GM12878 (cell line): ENCODE results near the gene CEP250. TPM values are rescaled to one million over a fixed set of nuclear protein-coding genes. Genes with fewer than 3 reads are reported as not detected.

Experiments
- ATAC-seq: fragments of 200-7000 bp; cut with Tn5 transposase; 3 replicates; pipeline ENCODE4 v1.9.1; 2020; ENCODE audit warnings: mild to moderate bottlenecking, moderate library complexity
- BruUV-seq: library from RNA; stranded (reverse); fragments of 400-500 nt; replicated peaks from 2 replicates; lab custom pipeline; 2021; lab: Mats Ljungman, UMichigan
- CTCF ChIA-PET: fragments of 300-600 bp; sonication (Branson Sonifier 250); formaldehyde crosslinking; extraction: SDS; loops from one replicate; lab custom pipeline; 2021; ENCODE audit warnings: inconsistent platforms; lab: Yijun Ruan, JAX
- POLR2A ChIA-PET: fragments of 350-600 bp; formaldehyde crosslinking; extraction: SDS; loops from one replicate; lab custom pipeline; 2021; ENCODE audit warnings: inconsistent platforms; lab: Charles Lee
- RAD21 ChIA-PET: fragments of 300-600 bp; sonication (Branson Sonifier 250); formaldehyde crosslinking; loops from one replicate; lab custom pipeline; 2023; ENCODE audit warnings: antibody characterized with exemption; ENCODE audit not compliant: unreplicated experiment; lab: Charles Lee
- SMC1A ChIA-PET: fragments of 300-600 bp; sonication (Branson Sonifier 250); formaldehyde crosslinking; loops from one replicate; lab custom pipeline; 2023; ENCODE audit not compliant: unreplicated experiment, uncharacterized antibody; lab: Charles Lee
- DNase-seq: peaks from one replicate; pipeline ENCODE4 v3.0.0-alpha.2; 2011; ENCODE audit warnings: low read depth, low spot score
- FAIRE-seq: peaks from 3 replicates; lab custom pipeline; 2011; peaks lifted over from hg19 to GRCh38; lab: Jason Lieb, UNC
- H2AFZ ChIP-seq: 2 replicates; pipeline ENCODE4 v1.6.0; 2011; ENCODE audit warnings: low read depth, low read length, control low read depth; ENCODE audit not compliant: control insufficient read depth
- H3K27ac ChIP-seq: 2 replicates; pipeline ENCODE4 v1.5.1; 2011; ENCODE audit warnings: control low read depth; ENCODE audit not compliant: control insufficient read depth, insufficient read depth
- H3K27me3 ChIP-seq, 2 experiments: replicated peaks in 1 of 2; 2 replicates each; pipeline versions ENCODE4 v1.6.0 to v1.6.1; 2011; ENCODE audit warnings: low read length in 1 of 2; ENCODE audit not compliant: control insufficient read depth in 2 of 2, insufficient read depth in 2 of 2
- H3K36me3 ChIP-seq, 2 experiments: 2 replicates each; pipeline ENCODE4 v1.5.1; 2011; ENCODE audit warnings: low read length in 1 of 2; ENCODE audit not compliant: control insufficient read depth in 2 of 2, insufficient read depth in 2 of 2
- H3K4me1 ChIP-seq: 2 replicates; pipeline ENCODE4 v1.6.1; 2011; ENCODE audit warnings: mild to moderate bottlenecking, low read length, moderate library complexity, mixed read lengths; ENCODE audit not compliant: control insufficient read depth, insufficient read depth
- H3K4me2 ChIP-seq: 2 replicates; pipeline ENCODE4 v1.6.0; 2011; ENCODE audit warnings: control low read depth; ENCODE audit not compliant: control insufficient read depth, insufficient read depth
- H3K4me3 ChIP-seq: fragments of 200-600 bp; sonication (generic); 2 replicates; pipeline ENCODE4 v1.5.1; 2016
- H3K79me2 ChIP-seq: 2 replicates; pipeline ENCODE4 v1.6.0; 2011; ENCODE audit warnings: low read length; ENCODE audit not compliant: control insufficient read depth, insufficient read depth
- H3K9ac ChIP-seq: 2 replicates; pipeline ENCODE4 v1.8.0; 2011; ENCODE audit warnings: low read length, control low read depth, mixed read lengths; ENCODE audit not compliant: control insufficient read depth, insufficient read depth
- H3K9me3 ChIP-seq: replicated peaks from 3 replicates; pipeline ENCODE4 v1.5.1; 2011; ENCODE audit warnings: mild to moderate bottlenecking, low read length; ENCODE audit not compliant: control insufficient read depth, insufficient read depth
- H4K20me1 ChIP-seq: 2 replicates; pipeline ENCODE4 v1.6.0; 2011; ENCODE audit not compliant: control insufficient read depth, insufficient read depth
- BCL11A ChIP-seq: IDR thresholded peaks from 2 replicates; pipeline ENCODE4 v1.6.1; 2011; ENCODE audit warnings: low read depth, low read length
- BHLHE40 ChIP-seq, 2 experiments: fragments of 450-650 bp in 1 of 2; IDR thresholded peaks; 2 replicates each; pipeline ENCODE4 v1.6.1; 2011 to 2017; ENCODE audit warnings: low read depth in 2 of 2, borderline replicate concordance in 1 of 2, improper control_type of control experiment in 1 of 2, low read length in 1 of 2, mild to moderate bottlenecking in 1 of 2
- IKZF2 ChIP-seq, 2 experiments: fragments of 450-650 bp; IDR thresholded peaks; 2 replicates each; pipeline ENCODE4 v1.6.1; 2017; ENCODE audit warnings: mild to moderate bottlenecking in 2 of 2, moderate library complexity in 2 of 2
- MLLT1 ChIP-seq: fragments of 450-650 bp; IDR thresholded peaks from 2 replicates; pipeline ENCODE4 v1.6.1; 2016; ENCODE audit warnings: mild to moderate bottlenecking
- NFYB ChIP-seq: IDR thresholded peaks from 2 replicates; pipeline ENCODE4 v1.6.1; 2011; ENCODE audit warnings: low read depth, mild to moderate bottlenecking, low read length, improper control_type of control experiment, moderate library complexity; ENCODE audit not compliant: insufficient read depth
- PAX5 ChIP-seq: IDR thresholded peaks from 2 replicates; pipeline ENCODE4 v1.6.1; 2011; ENCODE audit warnings: low read depth, low read length, borderline replicate concordance
- PBX3 ChIP-seq: IDR thresholded peaks from 2 replicates; pipeline ENCODE4 v1.6.1; 2011; ENCODE audit warnings: mild to moderate bottlenecking, low read depth, low read length, moderate library complexity; ENCODE audit not compliant: insufficient replicate concordance
- RAD21 ChIP-seq: IDR thresholded peaks from 2 replicates; pipeline ENCODE4 v1.6.1; 2011; ENCODE audit warnings: mild to moderate bottlenecking, low read depth, low read length, moderate library complexity; ENCODE audit not compliant: insufficient read depth
- RBBP5 ChIP-seq: fragments of 200-600 bp; sonication (generic); conservative IDR thresholded peaks from 2 replicates; pipeline ENCODE4 v1.6.1; 2016
- RFX5 ChIP-seq: IDR thresholded peaks from 2 replicates; pipeline ENCODE4 v1.6.1; 2011; ENCODE audit warnings: low read depth, low read length, improper control_type of control experiment
- SMC3 ChIP-seq: IDR thresholded peaks from 2 replicates; pipeline ENCODE4 v1.6.1; 2011; ENCODE audit warnings: low read length, improper control_type of control experiment, borderline replicate concordance
- SP1 ChIP-seq: IDR thresholded peaks from one replicate; pipeline ENCODE4 v1.6.1; 2011; ENCODE audit warnings: low read depth, low read length
- TCF12 ChIP-seq: IDR thresholded peaks from 2 replicates; pipeline ENCODE4 v1.6.1; 2011; ENCODE audit warnings: low read depth, mild to moderate bottlenecking, low read length
- YY1 ChIP-seq: IDR thresholded peaks from 2 replicates; pipeline ENCODE4 v1.6.1; 2011; ENCODE audit warnings: low read depth, mild to moderate bottlenecking, low read length
- ZNF217 ChIP-seq: fragments of 450-650 bp; IDR thresholded peaks from 2 replicates; pipeline ENCODE4 v1.6.1; 2017; ENCODE audit warnings: antibody characterized with exemption, mild to moderate bottlenecking
- ZSCAN29 ChIP-seq: fragments of 450-650 bp; IDR thresholded peaks from 2 replicates; pipeline ENCODE4 v1.6.1; 2017; ENCODE audit warnings: mild to moderate bottlenecking, moderate library complexity
- WGBS: methylation state at CpG from one replicate; pipeline ENCODE4 v1.1.6; 2016; ENCODE audit warnings: low lambda C conversion rate; ENCODE audit not compliant: insufficient replicate concordance, insufficient coverage; ENCODE audit errors: missing lambda C conversion rate; 5-methylcytosine and 5-hydroxymethylcytosine counted together
- in situ Hi-C: fragments of 300-500 bp; cut with MboI; formaldehyde crosslinking; loops from 9 replicates; pipeline ENCODE4 v1.14.3; 2018; ENCODE audit warnings: mixed read lengths
- intact Hi-C: fragments of 100-400 bp; cut with micrococcal nuclease; formaldehyde crosslinking; loops from one replicate; pipeline ENCODE4 v1.14.2; 2022; ENCODE audit not compliant: unreplicated experiment
- polyA plus RNA-seq, 11 experiments: library from polyadenylated mRNA; depleted of rRNA in 4 of 11; unstranded in 6 of 11; stranded (reverse) in 5 of 11; fragments of >200 nt; fragmentation: Nextera tagmentation in 4 of 11; fragmentation: Illumina TruSeq in 1 of 11; extraction: Ambion mirVana in 4 of 11; extraction: Trizol in 1 of 11; gene quantifications; 1 replicate in 1 of 11; 2 replicates in 10 of 11; pipeline versions ENCODE4 v1.2.1 to v1.2.3, GENCODE V29; 2011 to 2016; ENCODE audit warnings: inconsistent platforms in 2 of 11, missing spikeins in 2 of 11, low read depth in 1 of 11
- total RNA-seq, 4 experiments: library from RNA; depleted of rRNA in 3 of 4; stranded (reverse); fragments of >200 nt in 3 of 4; fragmentation: Illumina TruSeq in 1 of 4; extraction: Trizol in 1 of 4; gene quantifications; 2 replicates each; pipeline versions ENCODE4 v1.2.1 to v1.2.3, GENCODE V29; 2013 to 2021
- TF ChIP-seq, protein P1 (sequence below): IDR thresholded peaks from 2 replicates; pipeline ENCODE4 v1.6.1; 2011; ENCODE audit warnings: borderline replicate concordance, low read depth, mild to moderate bottlenecking, moderate library complexity, low read length; ENCODE audit not compliant: insufficient read depth, poor library complexity, severe bottlenecking
- TF ChIP-seq, protein P2 (sequence below): IDR thresholded peaks from 2 replicates; pipeline ENCODE4 v1.6.1; 2011; ENCODE audit warnings: low read depth, low read length, improper control_type of control experiment, borderline replicate concordance

Gene CEP250
- total and polyA plus RNA-seq, 10 of the 15 experiments (the other 5 are each of a cell fraction or from before 2014, with no cell fraction given): 2.4 to 41.6 (median 25.7) TPM

DNA sequence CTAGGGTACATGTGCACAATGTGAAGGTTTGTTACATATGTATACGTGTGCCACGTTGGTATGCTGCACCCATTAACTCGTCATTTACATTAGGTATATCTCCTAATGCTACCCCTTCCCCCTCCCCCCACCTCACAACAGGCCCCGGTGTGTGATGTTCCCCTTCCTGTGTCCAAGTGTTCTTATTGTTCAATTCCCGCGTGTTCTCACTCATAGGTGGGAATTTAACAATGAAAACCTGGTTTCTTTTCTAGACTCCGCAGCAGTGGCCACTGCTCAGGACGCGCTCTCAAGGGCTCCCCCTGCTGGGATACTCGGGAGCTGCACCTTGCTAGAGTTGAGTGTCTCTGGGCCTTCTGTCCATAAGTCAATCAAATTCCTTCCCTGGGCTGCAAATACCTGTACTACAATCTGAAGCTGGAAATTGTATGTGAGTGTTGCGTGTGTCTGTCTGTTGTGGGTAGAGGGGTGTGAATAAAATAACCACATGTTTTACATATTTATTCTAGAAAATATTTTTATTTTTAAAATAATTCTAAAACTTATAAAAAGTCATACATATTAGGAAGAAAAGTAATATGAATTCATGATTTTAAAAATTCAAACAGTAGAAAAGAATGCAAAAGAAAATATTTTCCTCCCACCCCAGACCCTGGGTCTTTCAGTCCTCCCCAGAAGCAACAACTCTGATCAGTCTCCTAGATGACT lies 8.2 kb upstream of the CEP250 start:
- DNase-seq (peak; percentile 40), ATAC-seq (peak; percentile 99), FAIRE-seq (peak; percentile 94)
- WGBS: 0% methylated on average over 11 of the region's 11 CpGs
- Histone ChIP-seq H2AFZ (peak overlapping the region; percentile 53), H3K4me3 (peak overlapping the region; percentile 80), H3K79me2 (no peaks in the 10 kb centered on the region), H3K27ac (no peak overlapping the region), H3K27me3 (no peaks in the 10 kb centered on the region), H4K20me1 (no peaks in the 10 kb centered on the region), H3K36me3 (no peaks in the 10 kb centered on the region), H3K4me1 (no peaks in the 10 kb centered on the region; the same call in 1 of the 2 replicates), H3K9ac (no peak overlapping the region), H3K4me2 (peak overlapping the region; percentile 33; the same call in 1 of the 2 replicates), H3K9me3 (no peaks in the 10 kb centered on the region)
- no TSS peak for BruUV-seq
- CTCF ChIA-PET: interaction anchor here (0.6 to 6.8 kb wide), 36 partner anchors 8 to 521 kb away, joined by 3 to 81 read pairs (median 4); partner anchors contain the start of genes CEP250, EDEM2, EIF6 and GDF5
- intact Hi-C loops (loop anchor here (1.0 to 10.0 kb wide), 2 partner anchors 143 to 302 kb away; partner anchors contain the start of gene EDEM2), in situ Hi-C loops (loop anchor here (5.0 to 10.0 kb wide), 2 partner anchors 145 to 302 kb away; partner anchors contain the start of gene EDEM2)
- RAD21 ChIA-PET: interaction anchor here (0.8 to 2.3 kb wide), 5 partner anchors 46 to 302 kb away, joined by 3 to 8 read pairs (median 4); no protein-coding TSS in a partner anchor
- POLR2A ChIA-PET: interaction anchor here (0.5 to 1.7 kb wide), 2 partner anchors 23 to 61 kb away, joined by 3 to 4 read pairs; no protein-coding TSS in a partner anchor
- SMC1A ChIA-PET: interaction anchor here (1.0 to 1.6 kb wide), 3 partner anchors 8 to 352 kb away, joined by 3 to 9 read pairs (median 4); partner anchors contain the start of gene CEP250
- no peak for TF ChIP-seq RBBP5
- no peak for TF ChIP-seq IKZF2 (IDR thresholded peaks at IDR 0.05)
- no peak for TF ChIP-seq PAX5
- TF ChIP-seq SMC3: peak; percentile 58; the same call in 1 of the 2 replicates
- no peak for TF ChIP-seq SP1
- TF ChIP-seq, protein P1, sequence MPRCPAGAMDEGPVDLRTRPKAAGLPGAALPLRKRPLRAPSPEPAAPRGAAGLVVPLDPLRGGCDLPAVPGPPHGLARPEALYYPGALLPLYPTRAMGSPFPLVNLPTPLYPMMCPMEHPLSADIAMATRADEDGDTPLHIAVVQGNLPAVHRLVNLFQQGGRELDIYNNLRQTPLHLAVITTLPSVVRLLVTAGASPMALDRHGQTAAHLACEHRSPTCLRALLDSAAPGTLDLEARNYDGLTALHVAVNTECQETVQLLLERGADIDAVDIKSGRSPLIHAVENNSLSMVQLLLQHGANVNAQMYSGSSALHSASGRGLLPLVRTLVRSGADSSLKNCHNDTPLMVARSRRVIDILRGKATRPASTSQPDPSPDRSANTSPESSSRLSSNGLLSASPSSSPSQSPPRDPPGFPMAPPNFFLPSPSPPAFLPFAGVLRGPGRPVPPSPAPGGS: no peak
- TF ChIP-seq RAD21: peak; percentile 62
- TF ChIP-seq PBX3: peak; percentile 14
- no peak for TF ChIP-seq BCL11A
- TF ChIP-seq ZSCAN29: 0 out of 2 replicates have a peak, but pooled peaks have one; percentile 17
- TF ChIP-seq YY1: peak; percentile 70
- no peak for TF ChIP-seq ZNF217
- TF ChIP-seq RFX5: no peak
- TF ChIP-seq NFYB: no peak
- TF ChIP-seq TCF12: no peak
- no peak for TF ChIP-seq BHLHE40 (IDR thresholded peaks at IDR 0.05; ENCODE audit: borderline replicate concordance in 1 of 2, low read depth in 2 of 2, low read length in 1 of 2)
- TF ChIP-seq MLLT1: 0 out of 2 replicates have a peak, but pooled peaks have one; percentile 50
- TF ChIP-seq, protein P2, sequence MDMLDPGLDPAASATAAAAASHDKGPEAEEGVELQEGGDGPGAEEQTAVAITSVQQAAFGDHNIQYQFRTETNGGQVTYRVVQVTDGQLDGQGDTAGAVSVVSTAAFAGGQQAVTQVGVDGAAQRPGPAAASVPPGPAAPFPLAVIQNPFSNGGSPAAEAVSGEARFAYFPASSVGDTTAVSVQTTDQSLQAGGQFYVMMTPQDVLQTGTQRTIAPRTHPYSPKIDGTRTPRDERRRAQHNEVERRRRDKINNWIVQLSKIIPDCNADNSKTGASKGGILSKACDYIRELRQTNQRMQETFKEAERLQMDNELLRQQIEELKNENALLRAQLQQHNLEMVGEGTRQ: no peak
